ENCODE data around the gene TBX10.

GRCh38 chr11:67639438-67639859, at the start of gene TBX10:
- TF ChIP-seq CTCF (IDR thresholded peaks at IDR 0.05; ENCODE audit: low read length) (no peak), EZH2phosphoT487 (IDR thresholded peaks at IDR 0.05; ENCODE audit: low read length) (no peak)
